Keratinocyte (primary cell): Measurements from ENCODE around the gene APP. TPM values are rescaled to one million over a fixed set of nuclear protein-coding genes. Genes with fewer than 3 reads are reported as not detected.

Experiments used
- DNase-seq: peaks from one replicate; pipeline ENCODE4 v3.0.0-alpha.2; 2011; ENCODE audit warnings: low read depth, missing footprints, low spot score
- FAIRE-seq: peaks from 2 replicates; lab custom pipeline; 2011; peaks lifted over from hg19 to GRCh38; lab: Jason Lieb, UNC
- H2AFZ ChIP-seq: 2 replicates; pipeline ENCODE4 v1.6.0; 2012; ENCODE audit warnings: low read length, control low read depth, inconsistent platforms; ENCODE audit not compliant: control insufficient read depth
- H3K27ac ChIP-seq: 2 replicates; pipeline ENCODE4 v1.5.1; 2011; ENCODE audit warnings: low read length; ENCODE audit not compliant: control insufficient read depth, insufficient read depth
- H3K27me3 ChIP-seq: 3 replicates; pipeline ENCODE4 v1.6.0; 2011; ENCODE audit warnings: low read length; ENCODE audit not compliant: control insufficient read depth, insufficient read depth; ENCODE audit errors: extremely low read depth
- H3K36me3 ChIP-seq, 2 experiments: 2 replicates in 1 of 2; 3 replicates in 1 of 2; pipeline ENCODE4 v1.5.1; 2011; ENCODE audit warnings: low read length in 2 of 2, mild to moderate bottlenecking in 1 of 2; ENCODE audit not compliant: control insufficient read depth in 2 of 2, insufficient read depth in 2 of 2; ENCODE audit errors: extremely low read depth in 1 of 2
- H3K4me1 ChIP-seq: 3 replicates; pipeline ENCODE4 v1.5.1; 2011; ENCODE audit warnings: low read length; ENCODE audit not compliant: control insufficient read depth, insufficient read depth; ENCODE audit errors: extremely low read depth
- H3K4me2 ChIP-seq: 3 replicates; pipeline ENCODE4 v1.6.0; 2011; ENCODE audit warnings: low read depth, low read length; ENCODE audit not compliant: control insufficient read depth, insufficient read depth; ENCODE audit errors: extremely low read depth
- H3K4me3 ChIP-seq, 3 experiments: fragments of 200-600 bp in 1 of 3; sonication (generic) in 1 of 3; 2 replicates in 2 of 3; 3 replicates in 1 of 3; pipeline ENCODE4 v1.5.1; 2011 to 2016; ENCODE audit warnings: low read length in 3 of 3, mild to moderate bottlenecking in 3 of 3, control low read depth in 2 of 3, inconsistent platforms in 1 of 3, low read depth in 1 of 3, mixed read lengths in 1 of 3, mixed run types in 1 of 3, moderate library complexity in 1 of 3; ENCODE audit not compliant: control insufficient read depth in 2 of 3, insufficient read depth in 2 of 3; ENCODE audit errors: extremely low read depth in 1 of 3
- H3K79me2 ChIP-seq: 2 replicates; pipeline ENCODE4 v1.6.0; 2012; ENCODE audit warnings: low read length; ENCODE audit not compliant: control insufficient read depth, insufficient read depth
- H3K9ac ChIP-seq: 3 replicates; pipeline ENCODE4 v1.6.0; 2011; ENCODE audit warnings: low read length; ENCODE audit not compliant: control insufficient read depth, insufficient read depth; ENCODE audit errors: extremely low read depth
- H3K9me1 ChIP-seq: 3 replicates; pipeline ENCODE4 v1.6.0; 2011; ENCODE audit warnings: low read length; ENCODE audit not compliant: control insufficient read depth, insufficient read depth; ENCODE audit errors: extremely low read depth
- H3K9me3 ChIP-seq: 2 replicates; pipeline ENCODE4 v1.5.1; 2012; ENCODE audit warnings: low read depth, low read length; ENCODE audit not compliant: control insufficient read depth
- H4K20me1 ChIP-seq: 3 replicates; pipeline ENCODE4 v1.6.0; 2011; ENCODE audit warnings: low read length; ENCODE audit not compliant: control insufficient read depth, insufficient read depth; ENCODE audit errors: extremely low read depth
- EZH2 ChIP-seq: IDR thresholded peaks from one replicate; pipeline ENCODE4 v1.6.1; 2012; ENCODE audit warnings: inconsistent platforms, mild to moderate bottlenecking, low read length, moderate library complexity
- dilution Hi-C: fragments of 300-500 bp; cut with MboI; formaldehyde crosslinking; loops from one replicate; pipeline ENCODE4 v1.7.0; 2020; ENCODE audit warnings: low sequenced_read_pairs; ENCODE audit not compliant: extremely low pct_ligation_motif_present
- polyA plus RNA-seq, 5 experiments: library from polyadenylated mRNA; depleted of rRNA in 3 of 5; stranded (reverse) in 3 of 5; stranded (forward) in 1 of 5; unstranded in 1 of 5; fragments of >200 nt; gene quantifications; 1 replicate in 1 of 5; 2 replicates in 3 of 5; 3 replicates in 1 of 5; pipeline versions ENCODE4 v1.2.1 to v1.2.3, GENCODE V29; 2011 to 2012; ENCODE audit warnings: missing spikeins in 2 of 5, low read depth in 1 of 5, low replicate concordance in 1 of 5
- TF ChIP-seq, protein P1 (sequence below), 3 experiments: IDR thresholded peaks in 1 of 3; conservative IDR thresholded peaks in 1 of 3; optimal IDR thresholded peaks in 1 of 3; 2 replicates in 2 of 3; 3 replicates in 1 of 3; pipeline versions ENCODE3 to v1.5.1; 2011; ENCODE audit warnings: low read length in 3 of 3, mild to moderate bottlenecking in 3 of 3, moderate library complexity in 2 of 3, control low read depth in 1 of 3, inconsistent platforms in 1 of 3; ENCODE audit not compliant: insufficient read depth in 2 of 3; ENCODE audit errors: extremely low read depth in 1 of 3

Gene APP
- polyA plus RNA-seq, 1 donor (not counting 4 experiments of a cell fraction or from before 2014, with no cell fraction given): 1,015 TPM

DNA sequence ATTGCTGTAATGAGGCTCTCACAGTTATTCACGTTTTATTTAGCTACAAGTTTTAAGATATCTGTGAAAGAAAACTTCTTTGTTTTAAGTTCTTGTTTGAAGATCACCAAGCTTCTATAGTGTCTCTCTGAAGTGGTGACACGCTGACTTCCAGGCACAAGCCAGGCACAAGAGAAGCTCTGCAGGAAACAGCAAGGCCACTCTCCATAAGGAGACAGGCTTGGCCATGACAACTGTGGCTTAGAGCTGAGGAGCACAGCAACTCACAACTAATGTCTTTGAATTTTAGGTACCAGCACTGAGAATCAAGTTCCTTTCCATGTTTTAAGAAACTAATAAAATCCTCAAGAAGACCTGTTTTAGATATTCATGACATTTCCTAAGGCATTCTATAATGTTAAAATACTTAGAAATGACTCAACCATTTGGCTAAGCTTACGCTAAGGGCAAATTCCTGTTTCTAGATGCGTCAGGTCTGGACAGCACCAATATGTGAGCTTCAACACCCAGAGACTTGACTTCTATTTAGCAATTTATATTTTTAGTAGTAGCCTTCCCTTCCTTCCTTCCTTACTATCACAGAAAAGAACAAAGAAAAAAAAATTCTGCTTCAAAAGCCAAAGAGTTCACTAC lies 40.2 kb downstream of the APP start:
- H4K20me1 ChIP-seq: peaks cover 36% of the 10 kb centered on the region

GRCh38 chr21:26127918-26128317 lies 42.7 kb downstream of the APP start:
- H4K20me1 ChIP-seq: peaks cover 34% of the 10 kb centered on the region
- dilution Hi-C loops: no loop called here
- TF ChIP-seq, protein P1, sequence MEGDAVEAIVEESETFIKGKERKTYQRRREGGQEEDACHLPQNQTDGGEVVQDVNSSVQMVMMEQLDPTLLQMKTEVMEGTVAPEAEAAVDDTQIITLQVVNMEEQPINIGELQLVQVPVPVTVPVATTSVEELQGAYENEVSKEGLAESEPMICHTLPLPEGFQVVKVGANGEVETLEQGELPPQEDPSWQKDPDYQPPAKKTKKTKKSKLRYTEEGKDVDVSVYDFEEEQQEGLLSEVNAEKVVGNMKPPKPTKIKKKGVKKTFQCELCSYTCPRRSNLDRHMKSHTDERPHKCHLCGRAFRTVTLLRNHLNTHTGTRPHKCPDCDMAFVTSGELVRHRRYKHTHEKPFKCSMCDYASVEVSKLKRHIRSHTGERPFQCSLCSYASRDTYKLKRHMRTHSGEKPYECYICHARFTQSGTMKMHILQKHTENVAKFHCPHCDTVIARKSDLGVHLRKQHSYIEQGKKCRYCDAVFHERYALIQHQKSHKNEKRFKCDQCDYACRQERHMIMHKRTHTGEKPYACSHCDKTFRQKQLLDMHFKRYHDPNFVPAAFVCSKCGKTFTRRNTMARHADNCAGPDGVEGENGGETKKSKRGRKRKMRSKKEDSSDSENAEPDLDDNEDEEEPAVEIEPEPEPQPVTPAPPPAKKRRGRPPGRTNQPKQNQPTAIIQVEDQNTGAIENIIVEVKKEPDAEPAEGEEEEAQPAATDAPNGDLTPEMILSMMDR (optimal IDR thresholded peaks at IDR 0.05 in 1 of 3, IDR thresholded peaks at IDR 0.05 in 1 of 3, conservative IDR thresholded peaks at IDR 0.05 in 1 of 3; ENCODE audit: extremely low read depth in 1 of 3, insufficient read depth in 2 of 3, low read length in 3 of 3): no peak
- TF ChIP-seq EZH2: no peak
- H2AFZ ChIP-seq: no peak overlapping the region
- peak overlapping the region; percentile 48 for H3K27ac ChIP-seq
- H3K36me3 ChIP-seq: peaks cover 0 to 6% of the 10 kb centered on the region in 2 experiments
- H3K9ac ChIP-seq: peak overlapping the region; percentile 5
- no peaks in the 10 kb centered on the region for H3K27me3 ChIP-seq
- H3K4me1 ChIP-seq: peaks cover 72% of the 10 kb centered on the region
- peaks cover 2% of the 10 kb centered on the region for H3K9me1 ChIP-seq
- no peak for DNase-seq
- peaks cover 92% of the 10 kb centered on the region for H3K79me2 ChIP-seq
- no peak overlapping the region for H3K4me3 ChIP-seq
- no peaks in the 10 kb centered on the region for H3K9me3 ChIP-seq
- FAIRE-seq: peak; percentile 79
- H3K4me2 ChIP-seq: peak overlapping the region; percentile 65

More for the DNA sequence above, 40.2 kb downstream of the APP start:
- Histone ChIP-seq H3K27me3 (no peaks in the 10 kb centered on the region), H3K27ac (peak overlapping the region; percentile 37), H3K79me2 (peaks cover 92% of the 10 kb centered on the region), H3K9ac (no peak overlapping the region), H3K9me3 (no peaks in the 10 kb centered on the region), H3K4me1 (peaks cover 55% of the 10 kb centered on the region), H3K4me3 (no peak overlapping the region), H2AFZ (no peak overlapping the region), H3K9me1 (peaks cover 2% of the 10 kb centered on the region), H3K4me2 (peak overlapping the region; percentile 37), H3K36me3 (peaks cover 0 to 6% of the 10 kb centered on the region in 2 experiments)
- no peak for DNase-seq
- FAIRE-seq: peak; percentile 55
- dilution Hi-C loops: no loop called here
- no peak for TF ChIP-seq EZH2
- TF ChIP-seq, protein P1 (optimal IDR thresholded peaks at IDR 0.05 in 1 of 3, IDR thresholded peaks at IDR 0.05 in 1 of 3, conservative IDR thresholded peaks at IDR 0.05 in 1 of 3; ENCODE audit: extremely low read depth in 1 of 3, insufficient read depth in 2 of 3, low read length in 3 of 3): no peak
